Hematopoietic multipotent progenitor cell treated with erythropoietin and hydrocortisone succinate and interleukin-3 and kit ligand, for 6 days (in vitro differentiated cells): Measurements from ENCODE around the gene FDX1.
A peak's percentile ranks its signal among the peaks of the same experiment; 100 is the strongest.

Source experiments
- DNase-seq: peaks from one replicate; pipeline ENCODE4 v3.0.0-alpha.2; 2015

FDX1 gene

DNA sequence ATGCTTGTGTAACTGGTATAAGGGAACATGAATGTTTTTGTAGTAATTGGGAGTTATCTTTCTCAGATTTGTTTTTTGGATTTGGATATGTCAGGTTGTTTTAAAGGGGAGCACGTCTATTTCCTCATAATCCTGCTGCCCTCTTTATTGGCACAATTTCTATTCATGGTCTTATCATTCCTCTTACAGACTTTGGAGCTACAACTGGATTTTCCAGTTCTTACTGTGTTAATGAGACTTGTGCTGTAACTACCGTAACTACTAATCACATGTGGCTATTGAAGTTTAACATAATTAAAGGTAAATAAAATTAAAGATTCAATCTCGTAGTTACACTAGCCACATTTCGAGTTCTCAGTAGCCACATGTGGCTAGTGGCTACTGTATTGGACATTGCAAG is 1.9 kb downstream of the FDX1 start:
- no peak for DNase-seq

DNA sequence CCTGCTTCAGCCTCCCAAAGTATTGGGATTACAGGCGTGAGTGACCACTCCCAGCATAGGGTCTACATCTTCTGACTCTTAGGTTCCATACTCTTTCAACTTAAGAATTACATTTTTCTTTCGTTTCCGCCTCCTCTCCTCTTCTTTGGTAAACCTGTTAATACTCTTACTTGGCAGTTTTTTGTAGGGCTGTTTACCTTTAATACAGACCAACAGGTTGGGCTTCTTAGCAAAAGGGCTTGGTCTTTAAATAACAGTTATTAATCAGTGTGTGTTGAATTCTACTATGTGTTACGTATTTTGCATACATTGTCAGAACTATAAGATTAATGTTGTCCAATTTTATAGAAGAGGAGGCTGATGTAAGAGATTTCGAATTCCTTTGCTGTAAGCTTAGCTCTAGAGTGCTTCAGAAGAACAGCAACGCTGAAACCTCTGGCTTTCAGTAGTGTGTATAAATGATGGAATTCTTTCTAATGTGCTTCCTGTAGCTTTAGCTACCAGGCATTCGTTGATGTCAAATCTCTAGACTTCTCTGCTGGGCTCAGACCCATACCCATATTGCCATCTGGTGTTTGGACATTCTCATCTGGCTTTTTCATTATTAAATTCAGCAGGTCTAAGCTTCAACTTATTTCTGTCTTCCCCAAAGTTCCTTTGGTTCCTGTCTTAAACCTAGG is 3.1 kb downstream of the FDX1 start:
- DNase-seq: no peak

DNA sequence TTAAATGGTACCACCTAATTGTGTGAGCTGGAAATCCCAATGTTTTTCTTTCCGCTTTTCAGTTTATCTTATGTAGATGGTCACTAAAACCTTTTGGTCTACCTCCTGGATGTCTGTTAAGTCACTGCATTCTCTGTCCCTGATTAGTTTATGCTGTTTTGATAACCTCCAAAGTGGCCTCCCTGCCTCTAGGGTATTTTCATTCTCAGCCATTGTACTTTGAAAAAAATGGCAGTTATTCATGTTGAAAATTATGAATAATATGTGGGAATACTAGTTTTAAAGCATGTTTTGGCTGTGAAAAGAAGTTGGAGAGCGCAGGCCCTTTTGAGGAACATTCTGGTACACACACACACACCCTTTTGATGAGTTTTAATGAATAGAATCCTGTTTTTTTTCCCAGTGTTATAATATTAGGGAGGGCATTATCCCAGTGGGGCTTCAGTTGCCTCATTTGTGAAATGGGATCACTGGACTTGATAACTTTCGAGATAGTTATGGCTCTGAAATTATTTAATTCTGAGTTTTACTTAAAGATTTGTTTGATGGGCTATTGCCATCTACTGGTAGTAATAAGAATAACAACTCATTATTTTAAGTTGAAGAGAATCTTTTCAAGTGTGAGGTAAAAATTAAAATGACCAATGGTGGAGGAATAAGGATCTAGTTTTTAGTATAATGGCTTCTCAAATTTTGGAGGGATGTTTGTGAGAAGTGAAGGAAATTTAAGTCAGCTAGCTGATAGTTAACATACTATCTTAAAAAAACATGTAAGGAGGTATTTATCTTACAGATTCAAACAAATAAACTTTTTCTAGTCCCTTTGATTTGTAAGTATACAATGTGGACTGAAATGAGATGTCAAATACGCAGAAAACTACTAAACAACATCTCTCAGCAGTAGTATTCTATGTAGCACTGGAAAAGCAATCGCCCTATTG is 3.9 kb downstream of the FDX1 start:
- peak; percentile 65 for DNase-seq

DNA sequence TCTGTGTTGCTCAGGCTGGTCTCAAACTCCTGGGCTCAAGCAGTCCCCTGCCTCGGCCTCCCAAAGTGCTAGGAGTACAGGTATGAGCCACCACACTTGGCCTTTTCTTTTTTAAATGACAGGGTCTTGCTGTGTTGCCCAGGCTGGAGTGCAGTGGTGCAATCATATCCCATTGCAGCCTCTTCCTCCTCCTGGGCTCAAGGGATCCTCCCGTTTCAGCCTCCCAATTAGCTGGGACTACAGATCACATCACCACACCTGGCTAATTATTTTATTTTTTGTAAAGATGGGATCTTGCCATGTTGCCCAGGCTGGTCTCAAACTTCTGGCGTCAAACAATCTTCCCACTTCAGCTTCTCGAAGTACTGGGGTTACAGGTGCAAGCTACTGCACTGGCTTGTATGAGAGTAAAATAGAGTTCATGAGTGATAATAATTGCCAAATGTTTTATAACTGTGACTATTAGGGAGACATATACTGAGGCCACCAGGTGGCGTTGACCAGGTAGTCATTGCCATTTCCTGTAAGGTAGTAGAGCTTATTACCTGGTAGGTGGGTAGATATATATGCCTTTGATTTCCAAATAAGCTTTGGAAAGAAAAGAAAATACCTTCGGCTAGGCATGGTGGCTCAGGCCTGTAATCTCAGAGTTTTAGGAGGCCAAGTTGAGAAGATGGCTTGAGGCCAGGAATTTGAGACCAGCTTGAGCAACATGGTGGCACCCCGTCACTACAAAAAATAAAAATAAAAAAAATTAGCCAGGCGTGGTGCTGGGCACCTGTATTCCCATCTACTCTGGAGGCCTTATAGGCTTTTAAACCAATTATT is 5.4 kb downstream of the FDX1 start:
- DNase-seq: peak; percentile 41

DNA sequence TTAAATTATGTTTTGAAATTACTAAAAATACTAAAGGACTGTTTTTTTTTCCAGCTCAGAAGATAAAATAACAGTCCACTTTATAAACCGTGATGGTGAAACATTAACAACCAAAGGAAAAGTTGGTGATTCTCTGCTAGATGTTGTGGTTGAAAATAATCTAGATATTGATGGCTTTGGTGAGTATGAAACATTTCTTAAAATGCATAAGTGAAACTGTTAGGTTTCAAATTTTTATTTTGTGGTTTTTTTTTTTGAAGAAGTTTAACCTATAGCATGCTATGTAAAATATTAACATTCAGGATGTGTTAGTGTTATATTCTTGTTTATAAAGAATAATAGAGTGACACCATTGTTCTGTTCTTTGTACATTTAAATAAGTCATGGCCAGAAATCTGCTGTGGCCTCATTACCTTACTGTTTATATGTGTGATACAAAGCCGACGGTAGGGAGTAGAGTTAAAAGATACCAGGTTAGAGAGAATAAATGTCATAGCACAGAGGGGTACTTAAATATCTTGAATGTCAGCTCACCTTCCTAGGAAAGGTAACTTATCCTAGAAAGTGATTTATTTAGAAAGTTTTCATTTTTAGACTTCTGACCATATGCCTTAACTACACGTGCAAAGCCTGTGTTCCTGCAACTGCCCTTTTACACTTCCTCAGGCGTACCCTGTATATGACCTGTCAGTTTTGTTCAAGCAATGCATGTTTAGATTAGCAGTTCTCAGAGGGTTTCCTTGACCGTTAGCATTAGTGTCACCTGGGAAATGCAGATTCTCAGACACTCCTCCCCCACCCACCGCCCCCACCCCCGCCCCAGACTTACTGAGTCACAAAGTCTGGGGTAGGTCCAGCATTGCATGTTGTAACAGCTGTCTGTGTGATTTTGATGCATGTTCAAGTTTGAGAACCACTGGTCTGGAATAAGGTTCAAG is 6.3 kb downstream of the FDX1 start:
- no peak for DNase-seq

DNA sequence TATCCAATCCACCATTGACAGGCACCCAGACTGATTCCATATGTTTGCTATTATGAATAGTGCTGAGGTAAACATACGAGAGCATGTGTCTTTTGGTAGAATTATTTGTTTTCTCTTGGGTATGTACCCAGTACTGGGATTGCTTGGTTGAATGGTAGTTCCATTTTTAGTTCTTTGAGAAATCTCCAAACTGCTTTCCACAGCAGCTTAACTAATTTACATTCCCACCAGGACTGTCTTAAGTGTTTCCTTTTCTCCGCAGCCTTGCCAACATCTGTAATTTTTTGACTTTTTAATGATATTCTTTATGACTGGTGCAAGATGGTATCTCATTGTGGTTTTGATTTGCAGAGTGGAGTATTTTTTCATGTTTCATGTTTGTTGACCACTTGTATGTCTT is 8.3 kb downstream of the FDX1 start:
- no peak for DNase-seq

DNA sequence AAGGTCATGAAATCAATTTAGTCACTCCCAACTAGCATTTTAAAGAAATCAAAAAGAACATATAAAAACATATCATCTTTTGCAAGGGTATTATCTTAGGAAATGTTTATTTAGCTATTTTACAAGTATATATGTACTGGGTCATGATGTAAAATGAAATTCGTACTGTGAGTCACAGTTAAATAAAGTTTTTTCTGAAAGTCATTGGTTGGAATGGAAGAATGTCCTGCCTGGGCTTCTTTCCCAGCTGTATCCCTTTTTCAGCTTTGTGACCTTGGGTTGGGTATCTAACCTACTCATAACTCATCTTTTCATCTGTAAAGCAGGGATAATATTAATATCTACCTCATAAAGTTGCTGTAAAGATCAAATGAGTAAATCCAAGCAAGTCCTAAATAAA is 15.7 kb downstream of the FDX1 start:
- no peak for DNase-seq

DNA sequence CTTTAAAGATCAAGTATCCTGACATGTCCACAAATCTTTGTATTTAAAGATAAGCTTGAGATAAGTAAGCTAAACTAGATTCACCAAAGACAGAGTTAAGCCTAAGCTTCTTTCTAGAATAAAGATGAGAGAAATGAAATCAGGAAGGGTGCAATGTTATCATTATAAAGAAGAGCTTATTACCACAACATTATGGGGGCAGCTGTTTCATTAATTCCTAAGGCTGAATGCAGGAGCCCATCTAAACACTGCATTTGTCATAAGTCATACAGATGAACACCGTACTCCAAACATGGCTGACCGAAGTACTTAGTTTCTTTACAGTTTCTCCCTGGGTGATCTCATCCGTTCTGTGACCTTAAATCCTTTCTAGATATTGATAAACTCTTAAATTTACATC is 16.3 kb downstream of the FDX1 start:
- DNase-seq: no peak

DNA sequence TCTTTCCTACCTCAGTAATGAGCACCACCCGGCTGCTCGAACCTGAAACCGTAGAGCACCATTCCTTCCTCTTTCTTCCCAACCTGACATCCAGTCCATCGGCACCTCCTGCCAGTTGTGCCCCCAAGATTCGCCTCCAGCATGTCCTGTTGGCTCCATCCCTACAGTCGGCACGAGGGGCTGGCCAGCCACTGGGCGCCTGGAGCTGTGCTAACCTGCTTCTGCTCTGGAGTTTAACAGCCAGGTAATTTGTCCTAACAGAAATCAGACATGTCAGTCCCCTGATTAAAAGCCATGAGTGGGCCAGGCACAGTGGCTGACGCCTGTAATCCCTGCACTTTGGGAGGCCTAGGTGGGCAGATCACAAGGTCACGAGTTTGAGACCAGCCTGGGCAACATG is 16.8 kb downstream of the FDX1 start:
- DNase-seq: no peak

DNA sequence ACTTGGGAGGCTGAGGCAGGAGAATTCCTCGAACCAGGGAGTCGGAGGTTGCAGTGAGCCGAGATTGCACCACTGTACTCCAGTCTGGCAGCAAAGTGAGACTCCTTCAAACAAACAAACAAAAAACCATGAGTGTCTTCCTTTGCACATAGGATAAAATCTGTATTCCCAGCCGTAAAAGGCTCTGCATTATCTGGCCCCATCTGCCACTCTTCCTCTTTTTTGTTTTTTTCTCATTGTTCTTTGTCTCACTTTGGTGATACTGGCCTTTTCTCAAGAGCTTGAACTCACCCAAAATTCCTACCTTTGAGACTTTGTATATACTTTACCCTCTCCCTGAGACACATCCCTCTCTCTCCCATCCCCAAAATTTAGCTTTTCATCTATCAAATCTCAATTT is 17.6 kb downstream of the FDX1 start:
- no peak for DNase-seq

DNA sequence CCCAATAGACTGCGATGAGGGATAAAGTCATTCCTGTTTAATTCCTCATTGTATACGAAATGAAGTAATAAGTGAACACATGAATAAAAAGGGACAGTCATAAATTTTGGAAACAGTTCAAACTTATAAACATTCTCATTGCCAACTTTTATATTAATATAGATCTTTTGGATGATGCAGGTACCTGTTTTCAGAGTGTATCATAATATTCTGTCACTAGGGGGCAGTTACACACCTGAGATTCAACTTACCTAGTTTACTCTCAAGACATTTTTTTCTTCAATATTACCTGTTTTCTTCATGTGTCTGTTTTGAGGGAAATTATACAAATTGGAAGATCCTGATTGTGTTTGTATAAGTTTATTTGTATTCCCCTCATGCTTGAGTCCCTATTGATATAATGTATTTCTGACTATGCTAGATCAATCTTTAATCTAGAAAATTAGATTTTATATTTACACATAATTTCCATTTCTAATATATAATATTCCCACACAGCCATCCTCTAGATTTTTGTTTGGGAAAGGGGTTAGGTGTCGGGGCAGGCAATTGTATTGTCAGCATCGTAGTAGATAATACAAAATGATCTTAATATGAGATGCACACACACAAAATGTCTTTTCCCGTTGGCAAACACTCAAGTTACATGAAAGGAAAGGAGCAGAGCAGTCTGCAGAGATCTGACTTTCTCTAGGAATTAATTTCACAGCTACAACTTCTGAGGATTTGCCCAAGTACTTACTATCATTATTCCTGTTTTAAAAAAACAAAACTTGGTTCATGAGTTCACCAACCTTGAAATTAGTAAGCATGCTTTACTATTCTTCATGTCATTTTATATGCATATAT is 18.4 kb downstream of the FDX1 start:
- DNase-seq: no peak

DNA sequence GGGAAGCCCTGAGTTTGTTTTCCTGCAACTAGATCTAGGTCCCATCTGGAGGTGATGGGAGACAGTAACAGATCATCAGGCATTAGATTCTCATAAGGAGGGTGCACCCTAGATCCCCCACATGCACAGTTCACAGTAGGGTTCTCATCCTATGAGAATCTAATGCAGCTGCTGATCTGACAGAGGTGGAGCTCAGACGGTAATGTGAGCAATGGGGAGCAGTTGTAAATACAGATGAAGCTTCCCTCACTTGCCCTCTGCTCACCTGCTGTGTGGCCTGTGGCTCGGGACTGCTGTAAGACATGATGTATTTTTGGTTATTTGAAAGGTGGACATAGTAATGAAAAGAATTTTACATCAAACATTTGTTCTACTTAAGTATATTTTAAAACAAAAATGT is 20.5 kb downstream of the FDX1 start:
- no peak for DNase-seq

DNA sequence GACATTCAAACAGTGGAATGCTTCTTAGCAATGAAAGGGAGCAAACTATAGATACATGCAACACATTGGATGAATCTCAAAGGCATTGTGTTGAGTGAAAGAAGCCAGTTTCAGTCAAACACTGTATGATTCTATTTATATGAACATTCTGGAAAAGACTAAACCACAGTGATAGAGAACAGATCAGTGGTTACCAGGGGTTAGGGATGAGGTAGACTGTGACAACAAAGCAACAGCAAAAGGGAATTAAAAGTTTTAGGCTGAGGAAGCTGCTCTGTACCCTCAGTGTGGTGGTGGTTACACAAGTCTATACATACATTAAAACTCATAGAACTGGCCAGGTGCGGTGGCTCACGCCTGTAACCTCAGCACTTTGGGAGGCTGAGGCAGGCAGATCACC is 23.0 kb downstream of the FDX1 start:
- DNase-seq: no peak

DNA sequence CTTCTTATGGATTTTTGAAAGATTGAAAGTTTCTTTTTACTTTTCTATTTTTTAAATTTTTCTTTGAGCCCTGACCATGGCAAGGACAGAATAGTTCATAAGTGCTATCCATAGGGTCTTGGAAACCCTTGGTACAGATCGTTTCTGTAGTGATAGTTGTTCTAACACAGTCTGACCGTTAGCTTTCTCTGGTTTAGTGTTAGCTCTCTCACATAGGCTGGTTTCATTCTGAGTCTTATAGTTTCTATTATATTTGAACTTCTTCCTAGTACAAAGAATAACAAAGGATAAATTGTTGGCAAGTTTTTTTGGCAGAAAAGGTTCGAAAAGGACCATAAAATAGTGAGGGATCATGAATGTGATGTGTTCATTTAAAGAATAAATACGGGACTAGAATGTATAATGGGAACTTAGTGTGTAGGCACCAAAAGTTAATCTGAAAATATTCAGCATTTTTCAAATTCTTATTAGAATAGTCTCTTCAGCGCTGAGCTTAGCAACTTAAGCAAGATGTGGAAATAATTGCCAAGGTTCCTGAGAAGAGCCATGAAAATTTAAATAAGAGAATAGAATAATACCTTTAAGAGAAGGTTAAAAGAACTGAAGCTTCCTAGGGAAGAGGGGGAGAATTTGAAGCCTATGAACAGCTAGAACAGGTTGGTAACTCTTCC is 24.1 kb downstream of the FDX1 start:
- DNase-seq: no peak

DNA sequence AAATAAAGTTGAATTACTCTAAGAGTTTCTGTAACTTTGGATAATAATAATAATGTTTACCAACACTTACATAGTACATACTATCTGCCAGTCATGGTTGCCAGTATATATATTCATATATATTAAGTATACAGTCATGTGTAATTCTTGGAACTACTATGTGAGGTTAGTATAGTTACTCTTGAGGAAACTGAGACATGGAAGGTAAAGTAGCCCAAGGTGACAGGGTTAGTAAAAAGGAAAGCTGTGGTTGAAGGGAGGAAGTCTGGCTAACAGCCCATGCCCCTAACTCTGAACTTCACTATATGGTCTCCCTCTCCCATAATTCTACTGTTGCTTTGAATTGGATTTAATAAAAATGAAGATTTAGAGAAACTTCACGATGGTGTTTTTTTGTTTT is 24.9 kb downstream of the FDX1 start:
- no peak for DNase-seq

DNA sequence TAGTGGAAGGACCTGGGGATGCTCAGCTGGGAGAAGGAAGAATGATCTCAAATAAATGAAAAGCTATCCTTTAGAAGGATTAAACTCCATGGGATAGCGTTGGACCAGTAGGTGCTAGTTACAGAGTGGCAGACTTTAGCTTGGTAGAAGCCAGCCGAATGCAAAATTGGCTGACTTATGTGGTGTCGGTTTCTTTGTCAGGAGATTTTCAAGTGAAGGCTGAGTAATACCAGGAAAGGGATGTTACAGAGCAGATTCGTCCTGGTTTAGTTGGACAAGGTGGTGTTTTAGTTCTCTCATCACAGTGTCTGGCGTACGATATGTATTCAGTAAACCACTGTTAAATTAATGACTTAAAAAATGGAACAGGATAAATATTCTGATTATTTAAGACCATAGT is 26.0 kb downstream of the FDX1 start:
- no peak for DNase-seq

DNA sequence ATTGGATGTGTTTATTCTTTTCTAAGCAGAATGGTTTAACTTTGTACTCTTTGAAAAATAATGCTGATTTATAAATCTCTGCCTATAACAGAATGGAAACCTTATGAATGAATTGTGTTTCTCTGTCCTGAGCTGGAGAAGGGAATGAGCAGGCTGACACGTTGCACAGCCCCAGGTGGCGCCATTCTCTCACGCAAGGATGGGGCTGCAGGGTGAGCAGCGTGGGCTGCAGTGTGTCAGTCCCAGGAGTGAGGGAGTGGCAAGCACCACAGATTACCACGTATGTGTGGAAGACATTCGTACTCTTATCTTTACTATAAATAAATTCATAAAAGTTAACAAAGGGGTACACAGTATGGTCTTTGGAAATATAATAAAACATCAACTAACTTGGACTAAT is 33.4 kb downstream of the FDX1 start:
- peak; percentile 79 for DNase-seq

DNA sequence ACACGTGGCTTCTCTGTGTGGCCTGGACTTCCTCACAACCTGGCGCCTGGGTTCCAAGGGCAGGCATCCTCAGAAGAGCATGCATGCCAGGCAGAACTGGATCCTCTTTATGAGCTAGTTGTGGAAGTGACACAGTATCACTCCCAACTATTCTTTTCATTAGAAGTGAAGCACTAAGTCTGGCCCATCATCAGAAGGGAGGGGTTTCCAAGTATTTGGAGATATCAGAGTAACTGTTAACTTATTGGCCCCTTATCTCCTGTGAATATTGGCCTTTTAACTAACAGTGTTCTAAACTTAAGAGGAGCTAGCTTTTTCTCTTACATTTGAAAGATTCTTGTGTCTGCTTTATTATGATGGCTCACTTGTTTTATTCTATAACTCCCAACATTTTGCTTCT is 35.5 kb downstream of the FDX1 start:
- peak; percentile 67 for DNase-seq

DNA sequence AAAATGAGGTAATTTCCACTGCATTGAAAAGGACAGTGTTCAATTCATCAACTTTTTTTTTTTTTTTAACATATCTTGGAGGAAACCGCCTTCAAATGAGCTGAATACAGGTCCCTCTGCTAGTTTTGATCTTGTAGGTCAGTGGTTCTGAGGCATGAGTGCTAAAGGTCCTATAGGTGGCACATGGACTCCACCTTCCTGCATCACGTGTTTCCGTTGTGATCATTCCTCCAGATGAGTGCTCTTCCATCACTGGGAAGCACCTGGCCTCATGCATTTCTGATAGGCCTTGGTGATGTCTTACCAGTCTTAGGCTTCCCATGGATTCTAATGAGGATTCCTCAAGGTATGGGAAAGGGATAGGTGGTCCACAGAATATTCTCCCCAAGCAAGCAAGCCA is 37.8 kb downstream of the FDX1 start:
- DNase-seq: no peak

DNA sequence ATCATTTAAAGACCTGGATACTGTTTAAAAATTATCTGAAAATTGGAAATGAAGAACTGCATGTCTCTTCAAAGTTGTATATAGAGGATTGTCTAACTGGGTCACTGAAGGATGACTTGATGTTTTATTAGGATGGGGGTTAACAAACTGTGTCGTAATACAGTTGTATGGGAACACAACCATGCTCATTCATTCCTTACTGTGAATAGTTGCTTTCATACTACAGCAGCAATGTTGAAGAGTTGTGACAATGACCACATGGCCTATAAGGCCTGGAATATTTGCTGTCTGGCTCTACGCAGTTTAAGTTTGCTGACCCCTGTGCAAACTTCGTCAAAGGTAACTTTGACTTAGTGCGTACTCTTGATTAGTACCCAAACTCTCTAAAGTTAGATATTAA is 38.4 kb downstream of the FDX1 start:
- no peak for DNase-seq

DNA sequence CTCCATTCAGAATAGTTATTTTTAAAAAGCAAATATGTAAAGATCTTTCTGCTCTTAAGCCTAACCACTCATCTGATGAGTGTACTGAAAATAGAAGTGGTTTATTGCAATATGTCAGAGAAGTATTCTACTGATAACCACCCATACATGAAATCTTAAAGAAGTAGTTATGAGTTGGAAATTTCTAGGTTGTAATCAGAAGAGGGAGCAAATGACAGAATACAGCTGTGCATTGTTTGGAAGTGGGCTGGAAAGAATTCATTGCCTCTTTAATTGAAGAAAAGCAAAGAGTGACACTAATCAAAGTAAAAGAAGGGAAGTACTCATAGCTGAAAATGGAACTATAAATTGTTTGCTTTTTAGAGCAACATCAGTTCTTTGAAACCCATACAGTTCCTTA is 39.4 kb downstream of the FDX1 start:
- no peak for DNase-seq
